Activated CD4-positive, alpha-beta T cell treated with anti-CD3 and anti-CD28 coated beads, Interleukin-2, amount 50 U/mL, for 4 hours (primary cell): Measurements from ENCODE around the gene STK32C.

Experiments
- DNase-seq, 2 experiments: peaks; one replicate each; pipeline ENCODE4 v3.0.0-alpha.2; 2020

The STK32C gene

GRCh38 chr10:132307823-132308586, at the start of gene STK32C:
STK32C (minus strand) TSS chr10:132307950; CDS start chr10:132307833, 117 bp downstream.
- peak; percentile 86 to 88 for DNase-seq

GRCh38 chr10:132356621-132357195, 49.0 kb upstream of the STK32C start:
- no peak for DNase-seq

GRCh38 chr10:132355754-132356153, 48.0 kb upstream of the STK32C start:
- DNase-seq: no peak

GRCh38 chr10:132355297-132355696, 47.5 kb upstream of the STK32C start:
- DNase-seq: no peak

- DNase-seq: no peak
Measured at GRCh38 chr10:132354356-132355094, 46.8 kb upstream of the STK32C start.

- no peak for DNase-seq
Measured at GRCh38 chr10:132353456-132354355, 46.0 kb upstream of the STK32C start.

- DNase-seq: peak; percentile 73 to 79
Measured at GRCh38 chr10:132352462-132353308, 44.9 kb upstream of the STK32C start.

GRCh38 chr10:132351611-132352010, 43.9 kb upstream of the STK32C start:
- DNase-seq: no peak

- no peak for DNase-seq
Measured at GRCh38 chr10:132350946-132351345, 43.2 kb upstream of the STK32C start.

GRCh38 chr10:132350391-132350790, 42.6 kb upstream of the STK32C start:
- no peak for DNase-seq

GRCh38 chr10:132349766-132350165, 42.0 kb upstream of the STK32C start:
- DNase-seq: no peak

- DNase-seq: no peak
Measured at GRCh38 chr10:132347931-132348267, 40.1 kb upstream of the STK32C start.

GRCh38 chr10:132347211-132347930, 39.6 kb upstream of the STK32C start:
- no peak for DNase-seq

- DNase-seq: no peak
Measured at GRCh38 chr10:132346806-132347205, 39.1 kb upstream of the STK32C start.

GRCh38 chr10:132345345-132345744, 37.6 kb upstream of the STK32C start:
- no peak for DNase-seq

- no peak for DNase-seq
Measured at GRCh38 chr10:132344386-132344785, 36.6 kb upstream of the STK32C start.

GRCh38 chr10:132342553-132342952, 34.8 kb upstream of the STK32C start:
- no peak for DNase-seq

- DNase-seq: no peak
Measured at GRCh38 chr10:132341781-132342180, 34.0 kb upstream of the STK32C start.

- no peak for DNase-seq
Measured at GRCh38 chr10:132341017-132341416, 33.3 kb upstream of the STK32C start.

- no peak for DNase-seq
Measured at GRCh38 chr10:132339276-132339675, 31.5 kb upstream of the STK32C start.

- no peak for DNase-seq
Measured at GRCh38 chr10:132338876-132339275, 31.1 kb upstream of the STK32C start.
